Naive B cell (primary cell): ENCODE data around the gene TBX15. TPM values are rescaled to one million over a fixed set of nuclear protein-coding genes. Genes with fewer than 3 reads are reported as not detected.

Experiments
- ATAC-seq, 2 donors: fragments of 150-1000 bp; cut with Tn5 transposase; 2 replicates each; pipeline ENCODE4 v1.10.0; 2021; ENCODE audit warnings: low read depth in 2 of 2, mild to moderate bottlenecking in 2 of 2, moderate library complexity in 2 of 2
- DNase-seq: peaks from one replicate; pipeline ENCODE4 v3.0.0; 2022
- H3K27ac Mint-ChIP-seq, 6 donors: one replicate each; pipeline ENCODE4 v1.8.0; 2020 to 2022; ENCODE audit warnings: mild to moderate bottlenecking in 6 of 6, mixed read lengths in 6 of 6, moderate library complexity in 5 of 6, inconsistent platforms in 2 of 6
- H3K27me3 Mint-ChIP-seq, 3 donors: one replicate each; pipeline ENCODE4 v1.8.0; 2021 to 2022; ENCODE audit warnings: mixed read lengths in 3 of 3, mild to moderate bottlenecking in 1 of 3
- H3K36me3 Mint-ChIP-seq, 2 donors: one replicate each; pipeline ENCODE4 v1.8.0; 2020 to 2022; ENCODE audit warnings: mixed read lengths in 2 of 2, inconsistent platforms in 1 of 2, mild to moderate bottlenecking in 1 of 2
- H3K4me1 Mint-ChIP-seq, 3 donors: one replicate each; pipeline ENCODE4 v1.8.0; 2020 to 2022; ENCODE audit warnings: mixed read lengths in 3 of 3, inconsistent platforms in 1 of 3, mild to moderate bottlenecking in 1 of 3, moderate library complexity in 1 of 3
- H3K4me3 Mint-ChIP-seq, 8 donors: one replicate each; pipeline ENCODE4 v1.8.0; 2020 to 2022; ENCODE audit warnings: mild to moderate bottlenecking in 8 of 8, mixed read lengths in 8 of 8, moderate library complexity in 8 of 8, inconsistent platforms in 2 of 8
- H3K9me3 Mint-ChIP-seq, 7 donors: one replicate each; pipeline ENCODE4 v1.8.0; 2020 to 2022; ENCODE audit warnings: mixed read lengths in 7 of 7, mild to moderate bottlenecking in 5 of 7, inconsistent platforms in 2 of 7, moderate library complexity in 1 of 7
- polyA plus RNA-seq, 6 donors: library from polyadenylated mRNA; unstranded; fragments of 300-500 nt; fragmentation: Illumina TruSeq; gene quantifications; one replicate each; pipeline ENCODE4 v1.2.3, GENCODE V29; 2021; ENCODE audit warnings: low read depth in 6 of 6

Gene TBX15
- polyA plus RNA-seq, 6 donors from 2014 or later: not detected

DNA sequence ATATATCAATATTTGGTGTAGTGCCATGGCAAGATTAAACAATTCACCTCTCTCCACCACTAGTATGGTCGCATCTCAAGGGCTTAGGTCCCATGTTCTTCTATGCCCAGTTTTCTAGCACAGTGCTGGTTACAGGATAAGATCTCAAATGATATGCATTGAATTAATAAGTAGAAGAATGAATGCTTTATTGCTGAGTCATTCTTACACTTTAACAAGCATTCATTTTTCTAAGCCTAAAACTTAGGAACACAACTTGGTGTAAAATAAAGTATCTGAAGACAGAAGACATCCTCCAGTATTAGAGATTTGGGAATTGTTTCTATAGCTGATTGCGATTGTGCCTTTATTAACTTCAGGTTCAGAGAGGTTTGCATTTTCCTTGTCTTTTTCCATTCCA is 85.8 kb downstream of the TBX15 start:
- Mint-ChIP-seq H3K9me3 (peaks cover 0 to 2% (median 0%) of the 10 kb centered on the region in 7 donors), H3K27ac (no peak overlapping the region), H3K27me3 (peaks cover 0 to 6% (median under 1%) of the 10 kb centered on the region in 3 donors), H3K4me3 (no peak overlapping the region), H3K36me3 (no peaks in the 10 kb centered on the region), H3K4me1 (no peaks in the 10 kb centered on the region)
- ATAC-seq (no peak), DNase-seq (no peak)

DNA sequence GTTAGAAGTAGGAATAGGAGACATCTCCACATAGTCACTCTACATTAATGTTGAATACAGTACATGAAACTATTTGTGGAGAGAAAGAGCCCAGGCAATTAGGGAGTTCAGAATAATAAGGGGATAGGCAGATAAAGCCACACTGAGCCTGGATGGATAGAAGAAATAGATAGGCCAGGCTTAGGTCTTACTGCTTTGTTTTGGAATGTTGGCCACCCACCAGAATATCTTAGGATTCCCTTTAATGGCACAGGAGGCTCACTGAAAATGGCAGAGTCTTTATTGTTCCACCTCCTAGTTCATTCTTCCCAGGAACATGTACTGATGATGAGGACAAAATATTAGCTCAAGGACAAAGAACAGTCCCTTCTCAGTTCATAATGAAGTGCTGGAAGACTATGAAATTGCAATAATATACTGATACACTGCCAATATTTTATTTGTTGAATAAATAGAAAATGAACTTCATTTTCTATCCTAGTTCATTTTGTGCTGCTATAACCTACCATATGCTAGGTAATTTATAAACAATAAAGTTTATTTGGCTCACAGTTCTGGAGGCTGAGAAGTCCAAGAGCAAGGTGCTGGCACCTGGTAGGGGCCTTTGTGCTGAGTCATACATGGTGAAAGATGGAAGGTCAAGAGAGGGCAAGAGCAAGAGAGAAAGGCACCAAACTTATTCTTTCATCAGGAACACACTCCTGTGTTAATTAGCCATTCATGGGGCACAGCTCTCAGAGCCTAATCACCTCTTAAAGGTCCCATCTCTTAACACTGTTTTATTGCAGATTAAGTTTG is 87.3 kb downstream of the TBX15 start:
- H3K4me3 Mint-ChIP-seq: no peak overlapping the region
- no peak overlapping the region for H3K27ac Mint-ChIP-seq
- no peaks in the 10 kb centered on the region for H3K36me3 Mint-ChIP-seq
- no peak for DNase-seq
- H3K27me3 Mint-ChIP-seq: no peaks in the 10 kb centered on the region
- ATAC-seq: no peak
- peaks cover 0 to 9% (median 0%) of the 10 kb centered on the region in 7 donors for H3K9me3 Mint-ChIP-seq
- H3K4me1 Mint-ChIP-seq: no peaks in the 10 kb centered on the region

DNA sequence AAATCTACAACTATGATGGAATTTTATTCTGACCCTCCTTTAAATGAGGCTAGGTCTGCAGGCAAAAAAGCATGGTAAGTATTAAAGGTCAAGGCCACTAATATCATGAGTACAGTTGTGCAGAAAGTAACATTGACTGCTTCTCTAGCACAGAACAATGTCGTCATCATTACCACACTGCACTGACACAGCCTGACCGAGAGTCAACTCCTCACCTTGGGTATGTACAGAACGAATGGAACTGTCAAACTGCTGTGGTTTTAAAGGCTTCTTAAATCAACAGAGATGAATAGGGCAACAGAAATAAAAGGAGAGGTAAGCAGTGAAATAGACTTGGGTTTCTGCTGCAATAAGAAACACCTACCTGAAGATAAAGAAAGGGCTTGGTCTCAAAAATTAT is 88.8 kb downstream of the TBX15 start:
- Mint-ChIP-seq H3K4me1 (no peaks in the 10 kb centered on the region), H3K9me3 (peaks cover 0 to 10% (median 0%) of the 10 kb centered on the region in 7 donors), H3K36me3 (no peaks in the 10 kb centered on the region), H3K4me3 (no peak overlapping the region), H3K27me3 (no peaks in the 10 kb centered on the region), H3K27ac (no peak overlapping the region)
- DNase-seq: no peak
- no peak for ATAC-seq

DNA sequence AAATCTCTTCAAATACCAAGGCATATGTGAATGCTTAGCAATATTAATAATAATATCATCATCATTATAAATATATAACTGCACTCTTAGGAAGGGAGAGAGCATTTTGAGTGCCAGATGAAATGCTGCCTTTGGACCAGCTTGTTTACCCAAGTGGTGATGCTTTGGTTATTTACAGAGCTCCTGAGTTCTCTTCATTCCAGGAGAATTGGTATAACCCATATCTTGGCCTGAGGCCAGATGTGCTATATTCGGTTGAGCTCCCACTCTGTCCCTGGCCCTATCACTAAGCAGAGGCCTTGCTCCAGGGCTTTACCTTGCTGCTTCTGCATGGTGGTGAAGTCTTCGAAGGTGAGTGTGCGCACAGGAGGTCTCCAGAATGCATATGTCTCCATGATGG is 89.4 kb downstream of the TBX15 start:
- H3K27me3 Mint-ChIP-seq: no peaks in the 10 kb centered on the region
- ATAC-seq: no peak
- H3K27ac Mint-ChIP-seq: peak overlapping the region in 1 of 6 donors; percentile 5
- no peaks in the 10 kb centered on the region for H3K4me1 Mint-ChIP-seq
- H3K36me3 Mint-ChIP-seq: no peaks in the 10 kb centered on the region
- peaks cover 0 to 16% (median 0%) of the 10 kb centered on the region in 7 donors for H3K9me3 Mint-ChIP-seq
- no peak overlapping the region for H3K4me3 Mint-ChIP-seq
- no peak for DNase-seq

DNA sequence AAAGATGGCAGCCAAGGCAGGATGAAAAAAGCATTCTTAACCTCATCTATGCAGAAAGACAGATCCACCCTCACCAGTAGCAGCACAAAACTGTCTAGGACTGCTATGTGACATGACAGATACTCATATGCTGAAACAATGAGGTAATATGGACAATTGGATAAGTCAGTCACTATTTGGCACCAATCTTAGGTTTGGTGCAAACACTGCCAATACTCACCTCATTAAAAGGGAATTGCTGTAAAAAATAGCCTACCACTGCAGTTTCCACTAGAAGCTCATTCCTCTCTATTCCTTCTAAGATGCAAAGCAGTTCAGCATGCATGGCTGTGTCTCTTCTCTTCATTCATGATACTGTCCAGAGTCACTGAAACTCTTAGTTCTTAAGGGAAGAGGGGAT is 91.7 kb downstream of the TBX15 start:
- H3K9me3 Mint-ChIP-seq: peaks cover 0 to 17% (median 2%) of the 10 kb centered on the region in 7 donors
- no peaks in the 10 kb centered on the region for H3K27me3 Mint-ChIP-seq
- no peaks in the 10 kb centered on the region for H3K36me3 Mint-ChIP-seq
- no peak overlapping the region for H3K27ac Mint-ChIP-seq
- H3K4me1 Mint-ChIP-seq: no peaks in the 10 kb centered on the region
- DNase-seq (no peak), ATAC-seq (no peak)
- no peak overlapping the region for H3K4me3 Mint-ChIP-seq

DNA sequence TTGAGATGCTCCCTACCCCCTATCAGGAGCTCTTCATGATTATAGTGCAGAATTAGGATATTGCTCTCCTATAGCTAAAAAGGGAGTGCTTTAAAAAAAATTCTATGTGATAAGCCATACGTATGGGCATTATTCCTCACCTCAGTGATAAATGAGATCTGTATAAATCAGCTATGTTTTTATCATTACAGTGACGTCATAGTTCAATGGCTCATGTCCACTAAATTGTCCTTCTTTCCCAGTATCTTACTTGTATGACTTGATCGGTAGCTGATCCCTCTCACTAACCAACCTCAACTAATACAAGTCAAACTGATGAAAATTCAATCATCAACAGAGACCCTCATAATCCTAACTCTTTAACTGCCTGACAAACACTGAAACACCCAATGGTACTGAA is 93.3 kb downstream of the TBX15 start:
- H3K36me3 Mint-ChIP-seq: no peaks in the 10 kb centered on the region
- ATAC-seq (no peak), DNase-seq (no peak)
- peaks cover 0 to 19% (median 2%) of the 10 kb centered on the region in 7 donors for H3K9me3 Mint-ChIP-seq
- H3K4me1 Mint-ChIP-seq: no peaks in the 10 kb centered on the region
- H3K27me3 Mint-ChIP-seq: no peaks in the 10 kb centered on the region
- no peak overlapping the region for H3K4me3 Mint-ChIP-seq
- no peak overlapping the region for H3K27ac Mint-ChIP-seq

DNA sequence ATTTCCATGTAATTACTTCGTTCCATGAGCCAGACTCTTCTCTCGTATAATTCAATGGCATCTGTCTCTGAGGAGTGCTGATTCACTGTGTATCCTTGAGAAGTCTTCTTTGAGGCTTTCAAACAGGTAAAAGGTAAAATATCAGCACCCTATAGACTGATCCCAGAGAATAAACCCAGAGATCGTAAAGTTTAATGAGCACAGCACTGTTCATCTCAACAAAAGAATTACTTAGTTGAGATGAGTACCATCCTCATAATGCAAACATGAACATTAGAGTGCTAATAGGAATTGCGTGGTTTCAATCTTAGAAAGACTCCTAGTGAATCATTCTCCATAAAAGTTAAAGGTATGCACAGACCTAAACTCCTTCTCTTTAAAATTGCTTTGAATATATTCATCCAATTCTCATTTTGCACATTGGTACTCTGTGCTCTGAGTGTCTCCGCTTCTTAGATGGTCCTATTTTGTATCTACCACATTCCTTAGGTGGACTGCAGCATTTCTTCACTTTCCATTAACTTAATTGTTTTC is 97.2 kb downstream of the TBX15 start:
- no peaks in the 10 kb centered on the region for H3K4me1 Mint-ChIP-seq
- no peak for DNase-seq
- no peak for ATAC-seq
- H3K27me3 Mint-ChIP-seq: no peaks in the 10 kb centered on the region
- no peak overlapping the region for H3K4me3 Mint-ChIP-seq
- no peaks in the 10 kb centered on the region for H3K36me3 Mint-ChIP-seq
- peaks cover 0 to 10% (median 0%) of the 10 kb centered on the region in 7 donors for H3K9me3 Mint-ChIP-seq
- no peak overlapping the region for H3K27ac Mint-ChIP-seq

DNA sequence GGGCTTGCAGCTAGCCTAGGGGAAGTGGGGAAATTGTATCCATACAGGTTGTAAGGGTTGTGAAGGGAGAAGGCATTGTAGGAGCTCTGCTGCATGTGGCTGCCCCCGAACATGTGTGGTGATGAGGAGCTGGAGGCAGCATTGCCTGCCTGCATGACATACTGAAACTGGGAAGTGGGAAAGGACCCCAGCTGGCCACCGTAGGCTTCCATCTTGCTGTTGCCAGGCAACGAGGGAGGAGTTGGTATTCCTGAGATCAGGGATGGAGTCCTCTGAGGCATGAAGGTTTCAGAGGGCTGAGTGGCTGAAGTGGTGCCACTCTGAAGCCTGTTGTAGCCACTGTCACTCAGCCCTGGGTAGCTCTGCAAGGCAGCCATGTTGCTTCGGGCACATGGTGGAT is 103.2 kb downstream of the TBX15 start:
- DNase-seq: no peak
- Mint-ChIP-seq H3K36me3 (no peaks in the 10 kb centered on the region), H3K9me3 (peaks cover 0 to 5% (median 0%) of the 10 kb centered on the region in 7 donors), H3K27me3 (peaks cover 0 to 6% (median 4%) of the 10 kb centered on the region in 3 donors), H3K4me1 (no peaks in the 10 kb centered on the region), H3K4me3 (no peak overlapping the region), H3K27ac (peak overlapping the region in 1 of 6 donors; percentile 8)
- ATAC-seq: no peak

DNA sequence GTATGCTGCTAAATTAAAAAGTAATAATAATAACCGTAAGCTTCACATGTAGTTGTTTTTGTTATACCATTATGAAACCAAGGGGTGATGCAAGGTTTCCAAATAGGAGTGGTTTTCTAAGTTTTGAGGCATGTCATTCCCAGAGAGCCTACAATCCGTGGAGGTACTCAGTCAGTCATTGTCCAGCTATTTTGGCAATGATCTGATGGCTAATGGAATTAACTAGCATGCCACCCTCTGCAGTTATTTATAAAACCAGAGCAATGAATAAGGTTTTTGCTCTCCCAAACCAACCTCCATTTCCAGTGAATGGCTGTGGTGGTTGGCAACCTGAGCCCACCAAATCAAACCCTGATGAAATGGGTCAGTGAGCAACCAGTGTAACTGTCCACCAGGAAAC is 106.4 kb downstream of the TBX15 start:
- H3K36me3 Mint-ChIP-seq: no peaks in the 10 kb centered on the region
- no peak overlapping the region for H3K4me3 Mint-ChIP-seq
- H3K27ac Mint-ChIP-seq: no peak overlapping the region
- ATAC-seq (no peak), DNase-seq (no peak)
- peaks cover 0 to 8% (median 0%) of the 10 kb centered on the region in 7 donors for H3K9me3 Mint-ChIP-seq
- H3K4me1 Mint-ChIP-seq: no peaks in the 10 kb centered on the region
- peaks cover 4 to 6% (median 5%) of the 10 kb centered on the region in 3 donors for H3K27me3 Mint-ChIP-seq

DNA sequence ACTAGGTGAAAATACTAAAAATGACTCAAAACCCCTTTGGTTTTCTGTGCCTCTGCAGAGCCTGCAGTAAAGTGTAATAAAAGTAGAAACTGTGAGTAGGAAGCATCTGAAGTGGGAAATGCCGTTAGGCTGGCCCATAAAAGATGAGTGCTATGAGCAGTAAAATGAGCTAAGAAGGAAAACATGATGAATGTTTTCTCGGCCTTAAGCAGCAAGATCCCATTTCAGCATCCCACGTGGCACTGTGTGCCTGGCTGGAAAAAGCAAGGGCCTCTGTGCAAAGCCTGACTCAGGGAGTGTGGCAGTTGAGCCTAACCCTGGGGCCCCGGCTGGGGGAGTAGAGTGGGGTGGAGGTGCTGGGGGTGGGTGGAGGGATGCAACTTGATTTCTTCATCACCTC is 109.5 kb downstream of the TBX15 start:
- no peak for DNase-seq
- H3K4me3 Mint-ChIP-seq: no peak overlapping the region
- peaks cover 0 to 7% (median 0%) of the 10 kb centered on the region in 7 donors for H3K9me3 Mint-ChIP-seq
- no peaks in the 10 kb centered on the region for H3K36me3 Mint-ChIP-seq
- ATAC-seq: no peak
- no peaks in the 10 kb centered on the region for H3K4me1 Mint-ChIP-seq
- peaks cover 0 to 5% (median under 1%) of the 10 kb centered on the region in 3 donors for H3K27me3 Mint-ChIP-seq
- no peak overlapping the region for H3K27ac Mint-ChIP-seq

DNA sequence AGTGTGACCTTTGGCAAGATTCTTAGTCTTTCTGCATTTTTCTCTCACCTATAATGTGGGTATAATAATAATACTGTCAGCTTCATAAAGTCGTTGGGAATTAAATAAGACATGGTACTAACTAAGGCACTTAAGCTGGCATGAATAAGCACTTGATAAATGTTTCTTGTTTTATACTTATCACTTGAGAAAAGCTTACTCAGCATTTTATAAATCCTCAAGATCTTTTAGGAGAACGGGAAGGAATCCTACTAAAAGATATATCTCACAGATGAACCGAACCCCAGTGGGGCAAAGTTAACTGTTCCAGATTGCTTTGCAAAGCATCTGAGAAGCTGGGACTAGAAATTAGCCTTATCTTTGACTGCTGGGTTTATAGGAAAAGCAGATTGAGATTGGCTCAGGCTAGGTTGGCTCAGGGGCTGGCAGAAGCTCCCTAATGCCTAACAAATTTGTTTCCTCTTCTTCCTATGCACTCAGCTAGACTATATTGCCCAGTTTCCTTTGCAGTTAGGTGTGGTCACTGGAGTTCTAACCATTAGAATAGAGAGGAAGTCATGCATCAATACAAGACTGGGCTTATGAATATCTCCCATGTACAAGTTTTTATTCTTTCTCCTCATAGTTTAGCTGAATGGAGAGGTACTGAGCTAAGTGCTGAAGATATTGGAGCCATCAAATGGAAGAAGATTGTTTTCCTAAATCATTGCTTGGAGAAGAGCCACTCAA is 110.3 kb downstream of the TBX15 start:
- DNase-seq (no peak), ATAC-seq (no peak)
- Mint-ChIP-seq H3K36me3 (no peaks in the 10 kb centered on the region), H3K9me3 (peaks cover 0 to 7% (median 0%) of the 10 kb centered on the region in 7 donors), H3K4me3 (no peak overlapping the region), H3K27ac (no peak overlapping the region), H3K27me3 (peaks cover 0 to 5% (median 0%) of the 10 kb centered on the region in 3 donors), H3K4me1 (no peaks in the 10 kb centered on the region)

DNA sequence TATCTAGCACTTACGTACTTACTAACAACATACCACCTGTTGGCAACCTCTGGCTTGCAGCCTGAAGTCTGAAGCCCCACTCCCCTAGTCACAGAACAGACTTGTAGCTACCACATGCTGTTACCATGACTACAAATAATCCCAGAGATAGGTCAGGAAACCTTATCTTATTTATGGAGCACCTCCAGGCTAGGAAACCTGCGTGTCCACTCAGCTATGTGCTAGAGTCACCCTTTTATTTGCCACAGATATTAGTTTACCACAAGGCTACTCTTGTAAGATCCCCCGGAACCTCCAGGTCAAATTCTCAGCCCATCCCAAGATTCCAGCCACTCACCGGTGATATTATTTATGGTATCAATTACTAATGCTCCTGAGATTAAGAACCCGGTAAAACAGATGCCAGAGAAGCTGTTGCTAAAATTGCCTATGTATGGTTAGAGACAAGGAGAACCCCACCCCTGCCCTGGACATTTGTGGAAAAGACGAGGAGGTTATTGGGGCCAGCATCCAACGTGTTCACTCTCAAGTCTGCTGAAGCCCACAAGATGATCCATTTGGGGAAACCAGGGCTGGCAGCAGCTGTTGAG is 116.5 kb downstream of the TBX15 start:
- no peak overlapping the region for H3K4me3 Mint-ChIP-seq

DNA sequence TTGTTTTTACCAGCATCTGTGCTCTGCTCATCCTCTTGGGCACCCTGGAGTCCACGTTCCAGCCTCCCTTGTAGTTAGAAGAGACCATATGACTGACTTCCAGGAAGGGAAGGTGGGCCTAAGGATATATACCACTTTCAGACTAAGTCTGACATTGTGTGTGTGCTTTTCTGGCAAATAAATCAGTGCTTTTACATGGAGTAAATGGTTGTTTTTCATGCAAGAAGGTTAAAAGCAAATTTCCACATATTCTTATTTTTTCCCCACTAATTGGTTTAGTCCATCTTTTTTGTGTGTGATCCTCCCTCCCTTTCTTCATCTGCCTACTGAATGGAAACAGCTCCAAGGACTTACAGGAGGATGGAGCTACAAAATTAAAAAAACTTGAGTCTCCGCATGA is 119.8 kb downstream of the TBX15 start:
- Mint-ChIP-seq H3K9me3 (peaks cover 0 to 2% (median 0%) of the 10 kb centered on the region in 7 donors), H3K27ac (no peak overlapping the region), H3K36me3 (no peaks in the 10 kb centered on the region), H3K4me3 (no peak overlapping the region), H3K27me3 (no peaks in the 10 kb centered on the region), H3K4me1 (no peaks in the 10 kb centered on the region)
- ATAC-seq (no peak), DNase-seq (no peak)

More for the DNA sequence above, 116.5 kb downstream of the TBX15 start:
- DNase-seq (no peak), ATAC-seq (no peak)
- Mint-ChIP-seq H3K36me3 (no peaks in the 10 kb centered on the region), H3K27me3 (no peaks in the 10 kb centered on the region), H3K9me3 (peaks cover 0 to 4% (median 0%) of the 10 kb centered on the region in 7 donors), H3K27ac (no peak overlapping the region), H3K4me1 (no peaks in the 10 kb centered on the region)
